CMK (cell line): ENCODE data around the gene ACSM3.

Experiments
- DNase-seq: peaks from one replicate; pipeline ENCODE4 v3.0.0-alpha.2; 2010; ENCODE audit warnings: low read depth

Gene ACSM3

DNA sequence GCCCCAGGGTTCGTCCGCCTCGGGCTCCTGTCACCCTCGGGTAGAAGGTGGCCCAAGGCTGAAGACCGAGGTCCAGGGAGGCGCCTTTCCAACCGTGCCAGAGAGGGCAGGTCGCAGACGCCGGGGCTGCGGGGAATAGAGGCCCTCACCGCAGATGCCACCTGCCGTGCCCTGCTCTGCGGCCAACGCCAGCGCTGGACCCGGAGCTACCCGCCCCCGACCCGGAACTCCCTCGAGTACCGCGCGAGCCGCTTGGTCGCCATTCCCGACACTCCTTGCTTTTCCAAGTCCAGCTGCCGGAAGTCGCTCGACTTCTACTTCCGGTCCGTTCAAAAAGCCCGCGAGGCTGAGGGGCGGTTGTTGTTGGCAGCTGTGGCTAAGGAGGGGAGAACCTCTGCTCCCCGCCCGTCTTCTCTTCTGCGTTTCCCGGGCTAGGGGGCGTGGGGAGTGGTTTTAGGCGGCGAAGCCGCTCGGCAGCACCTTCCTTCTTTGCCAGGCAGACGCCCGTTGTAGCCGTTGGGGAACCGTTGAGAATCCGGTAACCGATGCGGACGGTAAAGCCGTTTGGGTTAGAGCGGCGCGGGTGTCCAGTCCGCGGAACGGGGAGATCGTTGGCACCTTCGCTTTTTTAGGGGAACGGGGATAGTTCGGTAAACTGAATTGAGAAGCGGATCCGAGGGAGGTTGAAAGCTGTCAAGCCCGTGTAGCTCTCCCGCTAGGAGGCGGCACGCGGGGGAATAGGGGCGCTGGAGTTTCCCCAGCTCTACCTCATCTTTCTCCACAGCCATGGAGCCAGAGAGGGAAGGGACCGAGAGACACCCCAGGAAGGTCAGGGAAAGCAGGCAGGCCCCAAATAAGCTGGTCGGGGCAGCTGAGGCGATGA, 42.6 kb downstream of the ACSM3 start, which contains the start of the genes ERI2 and REXO5:
Gene ERI2, minus strand, starts transcription at position 305 of the 883 bp plus-strand sequence. Its CDS starts 42 bp downstream, at position 263.
Gene REXO5, plus strand, starts transcription at position 360 of the 883 bp plus-strand sequence. Its CDS starts 427 bp downstream, at position 787.
- peak; percentile 92 for DNase-seq

DNA sequence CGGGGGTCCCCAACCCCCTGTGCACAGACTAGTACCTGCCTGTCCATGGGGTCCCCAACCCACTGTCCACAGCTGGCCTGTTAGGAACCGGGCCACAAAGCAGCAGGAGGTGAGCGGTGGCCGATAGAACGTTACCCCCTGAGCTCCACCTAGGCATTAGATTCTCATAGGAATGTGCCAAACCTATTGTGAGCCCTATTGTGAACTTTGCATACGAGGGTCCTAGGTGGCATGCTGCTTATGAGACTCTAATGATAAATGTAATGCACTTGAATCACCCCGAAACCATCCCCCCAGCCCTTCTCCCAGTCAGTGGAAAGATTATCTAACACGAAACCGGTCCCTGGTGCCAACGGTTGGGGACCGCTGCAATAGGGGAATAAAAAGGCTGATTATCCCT, 44.0 kb downstream of the ACSM3 start:
- DNase-seq = no peak

- no peak for DNase-seq
Measured at GRCh38 chr16:20811889-20812439, 48.1 kb downstream of the ACSM3 start.

- no peak for DNase-seq
Measured at GRCh38 chr16:20812510-20812909, 48.7 kb downstream of the ACSM3 start.

DNA sequence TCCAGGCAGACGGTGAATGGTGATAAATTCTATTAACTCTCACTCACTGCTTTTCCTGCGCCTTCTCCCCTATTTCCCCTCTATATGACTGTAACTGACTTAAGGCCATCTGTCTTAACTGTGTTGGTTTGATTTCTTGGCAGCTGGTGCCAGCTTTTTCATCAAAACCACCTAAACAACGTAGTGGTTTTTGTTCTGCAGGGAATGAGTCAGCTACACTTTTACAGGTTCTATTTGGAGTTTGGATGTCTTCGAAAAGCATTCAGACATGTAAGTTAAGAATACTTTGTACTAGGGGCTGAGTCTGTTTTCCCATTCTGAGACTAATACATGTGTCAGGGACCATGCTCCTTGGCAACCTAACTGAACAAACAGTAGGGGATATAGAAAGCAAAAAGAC, 51.0 kb downstream of the ACSM3 start:
- DNase-seq = no peak

GRCh38 chr16:20818929-20819585, 55.2 kb downstream of the ACSM3 start:
- DNase-seq = no peak

- DNase-seq = no peak
Measured at GRCh38 chr16:20821682-20822081, 57.9 kb downstream of the ACSM3 start.

- DNase-seq = no peak
Measured at GRCh38 chr16:20822521-20823325, 58.9 kb downstream of the ACSM3 start.

DNA sequence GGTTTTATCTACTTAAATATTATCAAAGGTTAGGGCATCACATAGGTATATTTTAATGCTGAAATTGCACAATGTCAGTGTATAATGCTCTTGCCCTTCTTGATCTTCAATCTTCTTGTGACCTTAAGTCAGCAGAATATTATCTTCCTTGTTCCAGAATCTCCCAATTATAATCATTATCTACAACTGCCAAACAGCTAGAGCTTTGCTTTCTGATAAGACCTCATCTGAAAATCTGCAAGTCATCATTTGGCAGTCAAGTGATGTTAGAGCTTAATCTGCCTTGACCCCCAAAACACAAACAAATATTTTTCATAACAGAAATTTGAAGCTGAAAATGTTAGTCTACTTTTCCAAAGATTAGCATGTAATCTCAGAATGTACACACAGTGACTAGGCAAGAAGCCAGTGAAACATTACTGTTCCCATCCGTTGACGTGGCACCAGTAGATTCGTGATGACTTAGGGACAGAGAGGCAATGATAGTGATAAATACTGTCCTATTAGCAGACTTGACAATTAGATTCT, 62.3 kb downstream of the ACSM3 start:
- DNase-seq = peak; percentile 47

GRCh38 chr16:20829536-20829935, 65.7 kb downstream of the ACSM3 start:
- no peak for DNase-seq

DNA sequence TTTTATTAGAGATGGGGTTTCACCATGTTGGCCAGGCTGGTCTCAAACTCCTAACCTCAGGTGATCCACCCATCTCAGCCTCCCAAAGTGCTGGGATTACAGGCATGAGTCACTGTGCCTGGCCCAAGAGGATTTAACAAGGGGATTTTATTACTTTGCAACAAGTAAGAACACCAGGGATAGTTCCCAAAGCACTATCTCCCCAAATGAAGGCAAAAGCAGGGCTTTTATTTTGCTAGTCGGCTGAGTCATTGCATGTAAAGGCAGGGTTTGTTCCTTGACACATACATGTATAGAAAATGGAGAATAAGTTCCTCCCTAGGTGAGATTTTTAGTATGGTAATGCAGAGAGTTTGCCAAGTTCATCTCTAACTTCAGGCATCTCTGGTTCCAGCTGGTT, 66.6 kb downstream of the ACSM3 start:
- DNase-seq = no peak

GRCh38 chr16:20833086-20833485, 69.3 kb downstream of the ACSM3 start:
- no peak for DNase-seq

GRCh38 chr16:20838240-20838639, 74.4 kb downstream of the ACSM3 start:
- DNase-seq = no peak

DNA sequence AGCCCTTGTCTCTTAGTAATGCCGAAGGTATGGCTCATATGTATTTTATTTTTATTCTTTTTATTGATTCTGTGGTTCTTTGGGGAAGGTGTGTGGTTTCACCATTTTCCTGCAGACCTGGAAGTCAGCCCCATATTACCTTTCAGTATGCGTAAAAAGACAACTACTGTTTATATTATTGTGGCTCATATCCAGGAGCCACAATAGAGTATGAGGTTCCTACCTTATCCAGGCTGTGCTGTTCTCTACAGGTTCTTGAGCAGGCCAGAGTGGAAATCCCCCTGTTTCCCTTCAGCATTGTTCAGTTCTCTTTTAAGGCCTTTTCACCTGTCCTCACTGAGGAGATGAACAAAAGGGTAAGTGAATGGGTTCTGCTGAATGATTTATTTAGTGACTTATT, 75.7 kb downstream of the ACSM3 start:
- DNase-seq = no peak

- DNase-seq = no peak
Measured at GRCh38 chr16:20844054-20844453, 80.2 kb downstream of the ACSM3 start.

DNA sequence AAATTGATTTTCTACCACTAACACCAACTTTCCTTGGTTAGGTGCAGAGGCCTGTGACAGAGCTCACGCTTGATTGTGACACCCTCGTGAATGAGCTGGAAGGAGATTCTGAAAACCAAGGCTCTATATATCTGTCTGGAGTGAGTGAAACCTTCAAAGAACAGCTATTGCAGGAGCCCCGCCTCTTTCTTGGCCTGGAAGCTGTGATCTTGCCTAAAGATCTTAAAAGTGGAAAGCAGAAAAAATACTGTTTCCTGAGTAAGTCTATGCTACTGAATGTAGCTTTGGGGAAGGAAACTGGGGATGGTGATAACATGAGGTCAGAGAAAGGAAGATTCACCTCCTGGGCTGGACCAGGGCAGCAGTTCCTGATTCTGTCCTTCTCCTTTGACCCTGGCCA, 80.8 kb downstream of the ACSM3 start:
- peak; percentile 61 for DNase-seq

GRCh38 chr16:20846030-20846429, 82.2 kb downstream of the ACSM3 start:
- DNase-seq = no peak

DNA sequence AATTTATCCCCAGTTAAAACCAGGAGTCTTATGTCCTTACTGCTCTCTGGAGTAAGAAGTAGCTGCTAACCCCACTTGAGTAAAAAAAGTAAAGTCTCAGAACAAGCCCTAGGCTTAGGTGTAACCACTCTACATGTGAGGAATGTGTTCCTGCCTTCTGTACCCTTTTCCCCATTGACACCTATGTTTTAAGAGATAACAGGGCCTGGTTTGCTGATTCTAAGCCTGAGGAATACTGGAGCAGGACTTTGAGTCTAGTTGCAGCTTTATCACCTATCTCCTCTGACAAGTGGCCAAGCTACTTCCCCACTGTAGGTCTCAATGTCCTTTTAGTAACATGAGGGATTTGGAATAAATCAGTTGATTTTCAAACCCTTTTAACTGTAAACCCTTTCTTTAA, 82.7 kb downstream of the ACSM3 start:
- DNase-seq = no peak
